LNCAP (cell line): ENCODE results near the gene PDE3B.

ENCODE experiments used
- CTCF ChIP-seq: fragments of 450-650 bp; IDR thresholded peaks from 2 replicates; pipeline ENCODE4 v1.5.1; 2017; ENCODE audit warnings: mild to moderate bottlenecking

The PDE3B gene

GRCh38 chr11:14842002-14842401 is 198.4 kb downstream of the PDE3B start:
- TF ChIP-seq CTCF: no peak

GRCh38 chr11:14852571-14853177 is 209.1 kb downstream of the PDE3B start:
- no peak for TF ChIP-seq CTCF

- no peak for TF ChIP-seq CTCF
Measured at GRCh38 chr11:14854057-14854456, 210.5 kb downstream of the PDE3B start.

GRCh38 chr11:14855890-14856289 is 212.3 kb downstream of the PDE3B start:
- no peak for TF ChIP-seq CTCF

GRCh38 chr11:14857621-14858020 is 214.0 kb downstream of the PDE3B start:
- no peak for TF ChIP-seq CTCF

- TF ChIP-seq CTCF: no peak
Measured at GRCh38 chr11:14858404-14858803, 214.8 kb downstream of the PDE3B start.

GRCh38 chr11:14860511-14860910 is 216.9 kb downstream of the PDE3B start:
- TF ChIP-seq CTCF: no peak

- no peak for TF ChIP-seq CTCF
Measured at GRCh38 chr11:14861680-14862079, 218.1 kb downstream of the PDE3B start.
